WTC11 (cell line): ENCODE results near the gene CDK5RAP2. TPM values are rescaled to one million over a fixed set of nuclear protein-coding genes. Genes with fewer than 3 reads are reported as not detected.

Experiments
- ATAC-seq: fragments of 200-7000 bp; cut with Tn5 transposase; 2 replicates; pipeline ENCODE4 v1.10.0; 2021; ENCODE audit warnings: mild to moderate bottlenecking, moderate library complexity
- CTCF ChIA-PET: fragments of 300-600 bp; sonication (Branson Sonifier 250); formaldehyde crosslinking; loops from one replicate; lab custom pipeline; 2021; ENCODE audit warnings: antibody characterized with exemption; lab: Charles Lee
- POLR2A ChIA-PET: fragments of 350-600 bp; sonication (Branson Sonifier 250); formaldehyde crosslinking; loops from one replicate; lab custom pipeline; 2021; ENCODE audit warnings: antibody characterized with exemption; lab: Charles Lee
- DNase-seq: peaks from one replicate; pipeline ENCODE4 v3.0.0; 2021; ENCODE audit warnings: low spot score
- H3K27ac Mint-ChIP-seq: 2 replicates; pipeline ENCODE4 v1.8.0; 2021; ENCODE audit warnings: mixed read lengths
- H3K27me3 Mint-ChIP-seq: 2 replicates; pipeline ENCODE4 v1.8.0; 2021; ENCODE audit warnings: low read depth, mild to moderate bottlenecking, moderate library complexity, mixed read lengths
- H3K36me3 Mint-ChIP-seq: 2 replicates; pipeline ENCODE4 v1.8.0; 2021; ENCODE audit warnings: mixed read lengths
- H3K4me1 Mint-ChIP-seq: 2 replicates; pipeline ENCODE4 v1.8.0; 2022; ENCODE audit warnings: mixed read lengths
- H3K4me3 Mint-ChIP-seq: 2 replicates; pipeline ENCODE4 v1.8.0; 2021; ENCODE audit warnings: mild to moderate bottlenecking, moderate library complexity, mixed read lengths
- H3K9me3 Mint-ChIP-seq: 2 replicates; pipeline ENCODE4 v1.8.0; 2021; ENCODE audit warnings: mixed read lengths
- ATF2 ChIP-seq: sonication (generic); formaldehyde crosslinking; IDR thresholded peaks from 2 replicates; pipeline ENCODE4 v1.8.1; 2022; ENCODE audit warnings: low read depth, missing genetic modification reagents, borderline replicate concordance
- CBFB ChIP-seq: sonication (generic); formaldehyde crosslinking; IDR thresholded peaks from 2 replicates; pipeline ENCODE4 v1.8.1; 2022; ENCODE audit warnings: mild to moderate bottlenecking, low read depth, missing genetic modification reagents
- CREB1 ChIP-seq: sonication (generic); formaldehyde crosslinking; IDR thresholded peaks from 2 replicates; pipeline ENCODE4 v1.8.0; 2023; ENCODE audit warnings: mild to moderate bottlenecking, missing genetic modification reagents
- E2F4 ChIP-seq: sonication (generic); formaldehyde crosslinking; IDR thresholded peaks from 2 replicates; pipeline ENCODE4 v1.8.1; 2022; ENCODE audit warnings: low read depth, mild to moderate bottlenecking, moderate library complexity, missing genetic modification reagents, borderline replicate concordance
- ESRRA ChIP-seq: sonication (generic); formaldehyde crosslinking; IDR thresholded peaks from 2 replicates; pipeline ENCODE4 v1.8.1; 2022; ENCODE audit warnings: mild to moderate bottlenecking, missing genetic modification reagents, borderline replicate concordance
- FOXJ3 ChIP-seq: sonication (generic); formaldehyde crosslinking; IDR thresholded peaks from 2 replicates; pipeline ENCODE4 v1.9.0; 2021; ENCODE audit warnings: missing genetic modification reagents, mild to moderate bottlenecking, borderline replicate concordance
- FOXK1 ChIP-seq: sonication (generic); formaldehyde crosslinking; IDR thresholded peaks from 2 replicates; pipeline ENCODE4 v1.8.0; 2022; ENCODE audit warnings: mild to moderate bottlenecking, moderate library complexity, missing genetic modification reagents
- HMGXB4 ChIP-seq: sonication (generic); formaldehyde crosslinking; IDR thresholded peaks from 2 replicates; pipeline ENCODE4 v1.8.1; 2023; ENCODE audit warnings: mild to moderate bottlenecking, moderate library complexity, missing genetic modification reagents
- MLX ChIP-seq: sonication (generic); formaldehyde crosslinking; IDR thresholded peaks from 2 replicates; pipeline ENCODE4 v1.8.1; 2023; ENCODE audit warnings: mild to moderate bottlenecking, missing genetic modification reagents, moderate library complexity
- NR1H2 ChIP-seq: sonication (generic); formaldehyde crosslinking; IDR thresholded peaks from 2 replicates; pipeline ENCODE4 v1.9.0; 2021; ENCODE audit warnings: mild to moderate bottlenecking, moderate library complexity, missing genetic modification reagents
- PRRX2 ChIP-seq: fragments of 250-450 bp; sonication (Bioruptor Pico); IDR thresholded peaks from 2 replicates; pipeline ENCODE4 v1.8.0; 2021; ENCODE audit warnings: mild to moderate bottlenecking
- SMAD3 ChIP-seq: sonication (generic); formaldehyde crosslinking; IDR thresholded peaks from 2 replicates; pipeline ENCODE4 v1.8.0; 2022; ENCODE audit warnings: missing genetic modification reagents, mild to moderate bottlenecking, borderline replicate concordance
- SMAD4 ChIP-seq: sonication (generic); formaldehyde crosslinking; IDR thresholded peaks from 2 replicates; pipeline ENCODE4 v1.8.0; 2022; ENCODE audit warnings: mild to moderate bottlenecking, missing genetic modification reagents
- SP1 ChIP-seq: sonication (generic); formaldehyde crosslinking; conservative IDR thresholded peaks from 2 replicates; pipeline ENCODE4 v1.8.1; 2022; ENCODE audit warnings: missing genetic modification reagents
- ZBTB43 ChIP-seq: sonication (generic); formaldehyde crosslinking; IDR thresholded peaks from 2 replicates; pipeline ENCODE4 v1.8.1; 2023; ENCODE audit warnings: mild to moderate bottlenecking, missing genetic modification reagents
- ZMAT4 ChIP-seq: fragments of 250-450 bp; sonication (Bioruptor Pico); IDR thresholded peaks from 2 replicates; pipeline ENCODE4 v1.9.0; 2021; ENCODE audit warnings: mild to moderate bottlenecking
- ZNF416 ChIP-seq: fragments of 250-450 bp; sonication (Bioruptor Pico); IDR thresholded peaks from 2 replicates; pipeline ENCODE4 v1.9.0; 2021; ENCODE audit warnings: mild to moderate bottlenecking, inconsistent platforms
- ZNF532 ChIP-seq: fragments of 250-450 bp; sonication (Bioruptor Pico); IDR thresholded peaks from 2 replicates; pipeline ENCODE4 v1.9.0; 2021; ENCODE audit warnings: mild to moderate bottlenecking, borderline replicate concordance
- ZSCAN18 ChIP-seq: fragments of 250-450 bp; sonication (Bioruptor Pico); IDR thresholded peaks from 2 replicates; pipeline ENCODE4 v2.1.2; 2022; ENCODE audit warnings: mild to moderate bottlenecking, moderate library complexity
- total RNA-seq: library from RNA; stranded (reverse); gene quantifications from 3 replicates; pipeline ENCODE4 v1.2.3, GENCODE V29; 2021

The CDK5RAP2 gene
- total RNA-seq, 1 experiment from 2014 or later, result 48.3 TPM

- Mint-ChIP-seq H3K27me3 (no peaks in the 10 kb centered on the region), H3K4me1 (peaks cover 6% of the 10 kb centered on the region), H3K9me3 (no peaks in the 10 kb centered on the region), H3K36me3 (peaks cover 30% of the 10 kb centered on the region), H3K27ac (no peak overlapping the region), H3K4me3 (no peak overlapping the region)
- CTCF ChIA-PET, result interaction anchor here (1.2 to 1.3 kb wide), 2 partner anchors 51 to 89 kb away, joined by 4 read pairs; no protein-coding TSS in a partner anchor
- POLR2A ChIA-PET, result no interaction called here
- DNase-seq (no peak), ATAC-seq (no peak; the same call in 1 of the 2 replicates)
- no peak for TF ChIP-seq FOXJ3
- no peak for TF ChIP-seq SMAD3
- no peak for TF ChIP-seq SP1
- TF ChIP-seq E2F4 (CRISPR knock-in tag), result no peak
- TF ChIP-seq ATF2 (CRISPR knock-in tag), result no peak
- TF ChIP-seq NR1H2 (CRISPR knock-in tag), result no peak
- no peak for TF ChIP-seq CBFB (CRISPR knock-in tag)
- no peak for TF ChIP-seq PRRX2 (CRISPR knock-in tag)
- TF ChIP-seq ZNF416 (CRISPR knock-in tag), result no peak
- no peak for TF ChIP-seq ZBTB43 (CRISPR knock-in tag)
- TF ChIP-seq ZSCAN18 (CRISPR knock-in tag), result no peak
- no peak for TF ChIP-seq MLX (CRISPR knock-in tag)
- TF ChIP-seq SMAD4 (CRISPR knock-in tag), result no peak
- TF ChIP-seq ZNF532 (CRISPR knock-in tag), result no peak
- TF ChIP-seq ZMAT4, result no peak
- no peak for TF ChIP-seq CREB1 (CRISPR knock-in tag)
- TF ChIP-seq FOXK1 (CRISPR knock-in tag), result no peak
- TF ChIP-seq ESRRA, result no peak
- TF ChIP-seq HMGXB4 (CRISPR knock-in tag), result no peak
Measured at GRCh38 chr9:120388003-120388855, 191.7 kb downstream of the CDK5RAP2 start.
